ENCODE data around the gene CYP4F12.

- TF ChIP-seq CTCF (IDR thresholded peaks at IDR 0.05 in 2 of 3, conservative IDR thresholded peaks at IDR 0.05 in 1 of 3; ENCODE audit: control insufficient read depth in 2 of 3, extremely low read depth in 1 of 3, insufficient read depth in 1 of 3, low read depth in 3 of 3, low read length in 3 of 3) (no peak), CEBPZ (IDR thresholded peaks at IDR 0.05; ENCODE audit: low read depth, low read length) (no peak), EP300 (IDR thresholded peaks at IDR 0.05; ENCODE audit: borderline replicate concordance in 1 of 2, control insufficient read depth in 1 of 2, low read depth in 2 of 2, low read length in 2 of 2) (no peak)
Observed at GRCh38 chr19:15740785-15741184, 67.9 kb downstream of the CYP4F12 start.

All from GM12878 (cell line).